Inferior parietal cortex (tissue), 1 donor: Measurements from ENCODE around the gene EPHB2.

ENCODE experiments used
- DNase-seq: peaks from one replicate; pipeline ENCODE4 v3.0.0-alpha.2; 2016; ENCODE audit errors: extremely low spot score

The EPHB2 gene

DNA sequence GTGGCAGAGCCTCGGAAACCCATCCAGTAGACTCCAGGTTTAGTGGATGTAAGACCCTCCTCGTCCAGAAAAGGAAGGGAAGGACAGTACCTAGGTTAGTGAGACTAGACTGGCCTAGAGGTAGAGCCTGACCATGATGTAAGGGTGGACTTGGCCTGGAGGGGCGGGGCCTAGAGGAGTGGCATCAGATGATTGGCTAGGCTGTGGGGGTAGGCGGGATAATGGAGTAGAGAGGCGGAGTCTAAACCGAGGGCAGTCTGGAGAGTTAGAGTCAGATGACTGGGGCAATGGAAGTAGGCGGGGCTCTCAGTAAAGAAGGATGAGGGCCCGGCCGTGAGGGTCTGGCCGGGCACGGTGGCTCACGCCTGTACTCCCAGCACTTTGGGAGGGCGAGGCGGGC, 70.1 kb downstream of the EPHB2 start:
- no peak for DNase-seq

DNA sequence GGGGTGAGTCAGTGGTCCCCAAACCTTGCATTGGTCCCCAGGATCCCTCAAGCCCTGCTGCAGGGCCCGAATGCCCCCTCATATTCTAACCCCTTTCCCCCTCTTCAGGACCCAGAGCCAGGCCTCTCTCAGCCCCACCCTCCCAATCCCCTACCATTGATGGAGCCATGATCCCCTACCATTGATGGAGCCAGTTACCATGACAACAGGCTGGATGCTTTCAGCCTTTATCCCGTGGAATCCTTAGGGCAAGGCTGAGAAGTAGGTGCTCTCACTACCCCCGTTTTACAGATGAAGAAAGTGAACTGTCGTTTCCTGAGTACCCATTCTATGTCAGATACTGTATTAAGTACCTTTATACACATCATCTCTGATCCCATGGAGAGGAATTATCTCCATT, 70.8 kb downstream of the EPHB2 start:
- DNase-seq: no peak

DNA sequence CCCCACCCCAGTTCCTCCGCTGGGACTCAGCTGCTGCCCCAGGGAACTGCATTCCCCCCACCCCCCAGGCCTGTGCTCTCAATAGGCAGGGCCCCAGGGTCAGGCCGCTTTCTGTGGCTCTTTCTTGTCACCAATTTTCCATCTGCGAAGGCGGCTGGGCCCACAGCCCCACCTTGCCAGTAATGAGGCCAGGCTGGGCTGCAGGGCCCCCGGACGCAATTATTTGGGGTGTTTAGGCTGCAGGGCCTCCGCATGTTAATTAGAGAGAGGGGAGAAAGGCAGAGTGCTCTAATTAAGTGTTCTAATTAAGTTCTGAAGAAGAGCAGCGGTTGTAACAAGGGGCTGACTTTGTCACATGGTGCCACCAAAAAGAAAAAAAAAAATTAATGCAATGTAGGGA, 71.8 kb downstream of the EPHB2 start:
- no peak for DNase-seq

DNA sequence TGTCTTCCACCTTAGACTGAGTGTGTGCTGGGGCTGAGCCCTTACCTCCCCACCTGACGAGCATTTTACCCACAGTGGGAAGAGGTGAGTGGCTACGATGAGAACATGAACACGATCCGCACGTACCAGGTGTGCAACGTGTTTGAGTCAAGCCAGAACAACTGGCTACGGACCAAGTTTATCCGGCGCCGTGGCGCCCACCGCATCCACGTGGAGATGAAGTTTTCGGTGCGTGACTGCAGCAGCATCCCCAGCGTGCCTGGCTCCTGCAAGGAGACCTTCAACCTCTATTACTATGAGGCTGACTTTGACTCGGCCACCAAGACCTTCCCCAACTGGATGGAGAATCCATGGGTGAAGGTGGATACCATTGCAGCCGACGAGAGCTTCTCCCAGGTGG, 73.7 kb downstream of the EPHB2 start:
- no peak for DNase-seq

DNA sequence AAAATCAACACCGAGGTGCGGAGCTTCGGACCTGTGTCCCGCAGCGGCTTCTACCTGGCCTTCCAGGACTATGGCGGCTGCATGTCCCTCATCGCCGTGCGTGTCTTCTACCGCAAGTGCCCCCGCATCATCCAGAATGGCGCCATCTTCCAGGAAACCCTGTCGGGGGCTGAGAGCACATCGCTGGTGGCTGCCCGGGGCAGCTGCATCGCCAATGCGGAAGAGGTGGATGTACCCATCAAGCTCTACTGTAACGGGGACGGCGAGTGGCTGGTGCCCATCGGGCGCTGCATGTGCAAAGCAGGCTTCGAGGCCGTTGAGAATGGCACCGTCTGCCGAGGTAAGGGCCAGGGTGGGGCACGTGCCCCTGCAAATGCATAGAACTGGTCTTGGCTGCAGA, 74.1 kb downstream of the EPHB2 start:
- no peak for DNase-seq

DNA sequence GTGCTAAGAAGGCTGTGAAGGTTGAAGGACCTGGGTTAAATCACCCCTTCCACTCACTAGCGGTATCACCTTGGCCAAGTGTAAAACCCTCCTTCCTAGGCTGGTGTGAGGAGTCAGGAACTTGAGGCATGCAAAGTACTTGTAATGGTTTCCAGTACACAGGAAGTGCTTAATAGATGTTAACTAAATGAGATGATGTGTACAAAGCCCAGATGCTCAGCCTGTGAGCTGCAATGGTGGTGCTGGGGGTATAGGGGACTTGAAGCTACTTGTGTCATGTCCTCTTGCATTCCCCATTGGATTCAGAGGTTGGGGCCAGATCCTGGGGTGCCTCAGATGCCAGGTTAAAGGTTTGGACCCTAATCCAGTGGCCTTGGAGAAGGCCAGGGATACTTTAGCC, 75.5 kb downstream of the EPHB2 start:
- no peak for DNase-seq

DNA sequence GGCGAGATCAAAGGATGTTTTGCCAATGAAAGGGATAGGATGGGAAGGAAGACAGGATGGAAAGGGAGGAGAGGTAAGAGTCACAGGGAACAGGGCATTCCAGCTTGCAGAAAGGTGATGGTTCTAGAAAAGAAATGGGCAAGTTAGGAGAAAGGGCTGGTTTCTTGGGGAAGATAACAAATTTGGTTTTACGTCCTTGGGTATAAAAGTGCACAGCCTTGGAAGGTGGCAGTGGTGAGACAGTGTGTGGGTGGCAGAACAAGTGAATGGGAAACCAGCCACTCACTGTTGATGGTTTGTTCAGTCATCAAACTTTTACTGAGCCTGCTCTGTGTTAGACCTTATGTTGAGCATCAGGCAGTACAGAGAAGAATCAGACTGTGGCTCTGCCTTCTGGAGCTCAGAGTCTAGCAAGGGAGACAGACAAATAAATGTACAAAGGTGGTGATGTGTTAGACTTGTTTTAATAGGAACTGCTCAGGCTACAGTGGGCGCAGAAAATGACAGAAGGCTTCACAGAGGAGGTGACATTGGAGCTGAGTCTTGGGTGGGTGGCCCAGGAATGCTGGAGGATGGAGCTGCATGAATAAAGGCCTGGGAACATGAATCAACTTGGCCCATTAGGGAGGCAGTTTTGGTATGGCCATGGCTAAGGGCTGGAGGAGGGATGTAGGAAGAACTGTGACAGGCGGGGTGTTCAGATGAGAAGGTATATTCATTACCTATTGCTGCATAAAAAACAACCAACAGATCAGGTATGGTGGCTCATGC, 76.3 kb downstream of the EPHB2 start:
- no peak for DNase-seq

DNA sequence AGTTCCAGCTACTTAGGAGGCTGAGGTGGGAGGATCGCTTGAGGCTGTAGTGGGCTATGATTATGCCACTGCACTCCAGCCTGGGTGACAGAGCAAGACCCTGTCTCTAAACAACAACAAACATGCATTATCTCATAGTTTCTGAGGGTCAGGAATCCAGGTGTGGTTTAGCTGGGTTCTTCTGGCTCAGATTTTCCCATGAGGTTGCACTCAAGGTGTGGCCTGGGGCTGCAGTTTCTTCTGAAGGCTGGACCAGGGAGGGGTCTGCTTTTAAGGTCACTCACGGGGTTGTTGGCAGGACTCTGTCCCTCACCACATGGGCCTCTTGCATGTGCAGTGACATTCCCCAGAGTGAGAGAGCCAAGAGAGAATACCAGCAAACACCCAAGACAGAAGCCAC, 77.0 kb downstream of the EPHB2 start:
- no peak for DNase-seq

DNA sequence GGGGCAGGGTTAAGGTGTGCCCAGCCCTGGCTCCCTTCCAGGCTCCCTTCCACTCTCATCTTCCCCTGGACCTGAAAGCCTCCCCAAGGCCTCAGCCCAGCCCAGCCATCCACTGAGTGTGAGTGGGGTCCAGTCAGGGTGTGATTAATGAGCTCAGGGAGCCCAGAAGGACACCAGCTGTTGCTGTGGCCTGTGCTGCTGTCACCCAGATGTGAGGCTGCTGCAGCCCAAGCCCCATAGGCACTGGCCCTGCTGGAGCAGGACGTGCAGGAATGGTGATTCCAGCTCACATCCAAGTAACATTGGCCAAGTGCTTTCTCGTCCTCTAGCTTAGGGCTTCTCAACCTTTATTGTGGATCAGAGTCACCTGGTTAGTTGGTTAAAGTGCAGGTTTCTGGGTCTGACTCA, 77.6 kb downstream of the EPHB2 start:
- DNase-seq: no peak

DNA sequence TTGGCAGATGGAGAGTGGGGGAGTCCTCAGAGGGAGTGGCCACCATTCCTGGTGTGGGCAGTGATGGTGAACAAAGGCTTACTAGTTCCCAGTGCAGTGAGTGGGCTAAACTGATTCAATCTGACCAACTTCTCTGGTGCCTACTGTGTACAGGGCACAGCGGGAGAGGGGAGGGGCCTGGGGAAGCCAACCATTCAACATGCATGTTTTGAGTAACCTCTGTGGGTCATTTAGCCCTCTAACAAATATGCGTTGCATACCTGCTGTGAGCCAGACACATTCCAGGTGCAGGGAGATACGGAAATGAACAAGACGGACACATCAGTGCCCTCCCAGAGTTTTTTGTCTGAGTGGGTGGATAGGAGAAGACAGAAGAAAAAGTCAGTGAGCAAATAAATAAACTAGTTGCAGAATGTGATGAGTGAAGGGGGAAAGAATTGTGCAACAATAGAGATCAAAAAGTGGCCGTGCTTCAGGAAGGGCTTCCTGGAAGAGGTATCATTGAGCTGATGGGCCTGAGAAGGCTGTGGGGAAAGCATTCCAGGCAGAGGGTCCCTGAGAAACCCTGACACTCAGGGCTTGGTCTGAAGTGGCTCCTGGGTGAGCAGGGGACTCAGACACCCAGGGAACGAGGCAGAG, 78.8 kb downstream of the EPHB2 start:
- no peak for DNase-seq

DNA sequence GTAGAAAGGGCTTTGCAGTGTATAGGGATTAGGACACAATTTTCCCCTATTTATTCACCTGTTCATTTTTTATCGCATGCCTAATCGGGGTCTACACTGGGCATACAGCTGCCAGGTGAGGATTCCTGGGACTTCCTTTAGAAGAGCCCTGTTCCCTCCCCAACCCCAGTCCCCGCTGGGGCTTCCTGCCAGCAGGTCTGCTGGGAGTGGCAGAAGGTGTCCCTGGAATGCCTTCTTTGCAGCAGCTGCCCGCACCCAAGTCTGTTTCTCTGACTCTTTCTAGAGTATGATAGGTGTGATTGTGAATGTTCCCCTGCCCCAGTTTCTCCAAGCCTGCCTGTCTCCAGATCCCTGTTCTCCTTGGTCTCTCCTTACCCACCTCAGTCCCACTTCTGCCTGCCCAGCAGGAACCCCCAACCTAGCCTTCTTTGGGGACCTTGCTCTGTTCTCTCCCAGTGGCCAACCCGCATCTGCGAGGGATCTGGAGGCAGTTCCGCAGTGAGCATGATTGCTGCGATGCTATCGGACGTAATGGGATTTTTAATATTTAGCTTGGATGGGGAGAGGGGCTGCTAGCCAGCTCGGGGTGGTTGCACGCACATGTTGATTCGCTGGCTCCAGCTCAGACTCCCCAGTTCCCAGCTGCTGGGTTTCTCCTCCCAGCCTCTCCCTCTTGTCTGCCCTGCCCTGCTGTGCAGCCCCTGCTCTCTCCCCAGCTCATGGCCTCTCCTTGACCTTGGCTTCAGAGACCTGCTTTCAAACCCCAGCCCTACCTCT, 79.8 kb downstream of the EPHB2 start:
- DNase-seq: no peak

DNA sequence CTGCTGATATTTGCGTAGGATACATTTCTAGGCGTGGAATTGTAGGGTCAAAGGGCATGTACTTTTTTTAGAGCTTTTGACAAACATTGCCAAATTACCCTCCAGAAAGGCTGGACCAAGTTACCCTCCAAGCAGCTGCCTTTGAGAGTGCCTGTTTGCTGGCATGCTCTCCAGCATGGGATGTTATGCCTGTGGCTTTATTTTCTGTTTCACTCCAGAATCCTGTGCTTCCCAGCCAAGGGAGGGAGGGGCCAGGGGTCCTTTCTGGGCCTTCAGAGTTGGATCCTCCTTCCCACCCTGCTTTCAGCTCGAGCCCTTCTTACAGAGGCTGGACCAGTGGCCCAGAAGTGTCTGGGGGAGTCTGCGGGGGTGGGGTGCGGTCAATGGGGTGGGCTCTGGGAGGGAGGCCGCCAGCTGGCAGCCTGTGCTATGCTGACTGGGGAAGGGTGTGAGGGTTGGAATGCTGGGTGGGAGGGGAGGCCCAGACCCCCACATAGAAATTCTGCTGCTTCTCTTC, 81.2 kb downstream of the EPHB2 start:
- DNase-seq: no peak

DNA sequence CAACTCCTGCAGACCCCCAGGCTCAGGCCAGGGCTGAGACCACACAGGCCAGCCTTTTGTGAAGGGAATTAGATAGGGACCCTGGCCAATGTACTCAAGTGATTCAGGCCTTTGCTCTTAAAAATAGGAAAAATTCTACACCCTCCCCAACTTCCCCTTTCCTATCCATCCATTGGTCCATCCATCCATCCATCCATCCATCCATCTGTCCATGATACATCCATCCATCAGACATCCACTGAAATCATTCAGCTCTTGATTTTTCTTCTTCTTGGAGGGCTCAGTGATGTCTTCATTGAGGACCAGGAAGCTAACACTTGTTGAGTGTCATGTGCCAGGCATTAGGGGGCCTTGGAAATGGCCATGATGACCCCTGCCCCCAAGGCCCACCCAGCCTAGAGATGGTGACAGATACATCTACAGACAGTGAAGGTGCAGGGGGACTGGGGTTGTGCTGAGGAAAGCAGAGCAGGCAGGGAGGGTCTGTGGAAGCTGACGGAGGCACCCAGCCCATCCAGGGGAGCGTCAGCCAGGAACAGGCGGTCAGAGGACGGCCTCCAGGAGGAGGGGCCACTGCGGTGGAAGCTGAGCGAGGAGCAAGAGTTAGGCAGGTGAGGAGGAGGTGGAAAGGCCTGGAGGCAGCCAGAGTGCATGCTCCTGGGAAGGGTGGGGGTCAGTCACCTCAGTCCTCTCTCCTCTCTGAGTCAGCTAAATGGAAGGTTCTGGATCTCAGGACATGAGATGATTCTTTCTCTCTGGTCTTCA, 81.9 kb downstream of the EPHB2 start:
- DNase-seq: no peak

DNA sequence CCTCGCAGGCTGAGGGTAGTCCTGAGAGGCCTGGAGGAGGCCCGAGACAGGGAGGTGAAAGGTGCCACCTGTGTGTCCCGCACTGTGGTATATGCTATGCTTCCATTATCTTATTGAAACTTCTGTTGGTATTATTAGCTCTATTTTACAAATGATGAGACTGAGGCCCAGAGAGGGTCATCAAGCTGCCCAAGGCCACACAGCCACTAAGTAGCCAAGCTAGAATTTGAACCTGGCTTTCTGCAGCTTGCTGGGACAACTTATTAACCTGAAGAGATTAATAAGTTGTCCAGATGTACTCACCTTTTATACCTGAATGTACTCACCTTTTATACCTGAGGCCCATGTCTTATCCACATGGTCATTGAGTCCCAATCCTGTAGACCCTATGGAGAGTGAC, 83.0 kb downstream of the EPHB2 start:
- no peak for DNase-seq

DNA sequence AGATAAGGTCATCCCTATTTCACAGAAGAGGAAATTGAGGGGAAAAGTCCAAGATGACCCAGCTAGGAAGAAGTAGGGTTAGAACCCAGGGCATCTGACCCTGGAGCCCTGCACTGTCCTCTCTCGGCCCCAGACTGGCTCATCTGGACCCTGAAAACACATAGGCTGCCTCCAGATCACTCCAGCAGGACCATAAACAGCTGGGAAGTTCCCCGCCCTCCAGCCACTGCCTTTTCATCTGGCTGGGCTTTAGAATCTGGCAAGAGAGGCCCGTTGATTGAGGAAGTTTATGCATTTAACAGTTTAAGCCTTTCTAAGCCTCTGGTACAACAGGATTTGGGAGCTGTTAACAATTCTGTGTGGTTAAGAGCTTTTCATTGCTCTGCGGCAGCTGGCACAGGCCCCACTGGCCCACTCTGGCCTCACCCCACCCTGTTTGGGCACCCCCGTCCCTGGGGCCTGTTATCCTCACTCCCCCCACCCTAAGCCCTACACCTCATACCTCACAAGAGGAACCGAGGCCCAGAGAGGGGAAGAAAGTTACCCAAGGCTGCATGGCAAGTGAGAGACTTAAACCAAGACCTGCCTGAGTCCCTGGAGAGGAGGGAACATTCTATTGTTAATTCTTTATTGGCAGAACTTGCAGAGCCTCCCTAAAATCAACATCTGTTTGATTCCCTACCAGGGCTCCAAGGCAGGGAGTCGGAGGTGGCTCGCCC, 84.2 kb downstream of the EPHB2 start:
- no peak for DNase-seq

DNA sequence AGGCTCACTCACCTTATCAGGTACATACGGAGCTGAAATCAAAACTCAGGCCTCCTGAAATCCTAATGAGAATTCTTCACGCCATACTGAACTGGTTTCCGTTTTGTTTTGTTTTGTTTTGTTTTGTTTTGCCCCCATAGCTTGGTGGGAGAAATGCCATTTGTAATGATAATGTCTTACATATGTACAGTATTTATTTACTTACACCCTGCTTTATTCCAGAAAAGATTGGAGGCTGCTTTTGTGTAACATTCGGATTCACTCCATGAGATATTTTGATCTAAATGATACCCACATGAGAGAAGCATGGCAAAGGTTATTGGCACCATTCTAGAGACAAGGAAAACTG, 84.7 kb downstream of the EPHB2 start:
- DNase-seq: no peak

DNA sequence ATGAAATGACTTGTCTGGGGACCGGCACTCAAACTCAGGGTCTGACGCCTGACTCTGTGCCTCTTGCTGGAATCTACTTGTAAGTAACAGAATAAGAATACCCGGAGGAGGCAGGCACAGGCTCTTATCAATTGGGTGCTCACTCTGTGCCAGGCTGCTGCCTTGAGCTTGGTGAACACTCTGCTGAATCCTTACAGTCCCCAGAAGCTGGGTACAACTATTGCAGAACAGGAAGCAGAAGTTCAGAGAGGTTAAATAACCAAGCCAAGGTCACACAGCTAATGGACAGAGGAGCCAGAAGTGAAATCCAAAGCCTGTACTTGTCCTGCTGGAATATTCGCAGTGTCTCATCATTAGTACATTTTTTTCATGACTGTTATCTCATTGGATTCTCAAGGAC, 86.0 kb downstream of the EPHB2 start:
- DNase-seq: no peak

DNA sequence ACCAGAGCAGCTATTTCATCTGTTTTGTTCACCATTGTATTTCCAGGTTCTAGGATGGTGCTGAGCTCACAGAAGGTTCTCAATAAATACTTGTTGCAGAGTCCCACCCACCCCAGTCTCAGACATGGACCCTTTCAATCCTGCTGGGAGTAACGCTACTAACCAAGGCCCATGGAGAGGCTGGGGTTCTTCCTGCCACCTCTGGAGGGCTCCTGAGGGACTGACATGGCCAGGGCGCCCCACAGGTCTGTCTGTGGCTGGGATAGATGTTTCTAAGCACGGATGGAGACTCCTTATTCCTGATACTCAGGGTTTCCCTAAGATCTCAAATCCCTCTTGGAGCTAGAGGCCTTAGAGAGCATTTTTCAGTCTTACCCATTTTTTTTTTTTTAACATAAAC, 87.4 kb downstream of the EPHB2 start:
- DNase-seq: no peak

DNA sequence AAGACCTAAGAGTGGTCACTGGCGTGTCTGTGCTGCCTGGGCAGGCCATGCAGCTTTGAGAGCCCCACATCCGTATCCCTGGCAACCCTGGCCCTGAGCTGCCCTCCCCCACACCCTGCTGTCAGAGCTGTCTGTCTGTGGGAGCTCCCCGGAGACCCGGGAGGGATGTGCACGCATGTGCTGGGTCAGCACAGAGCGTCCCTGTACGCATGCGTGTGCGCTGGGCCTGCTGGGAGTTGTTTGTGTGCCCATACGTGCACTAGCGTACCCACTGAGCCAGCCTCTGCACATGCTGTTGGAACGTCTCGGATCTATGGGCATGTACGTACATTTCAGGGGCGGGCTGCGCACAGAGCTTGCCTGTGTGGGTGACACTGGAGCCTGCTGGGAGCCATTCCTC, 89.3 kb downstream of the EPHB2 start:
- peak; percentile 62 for DNase-seq

DNA sequence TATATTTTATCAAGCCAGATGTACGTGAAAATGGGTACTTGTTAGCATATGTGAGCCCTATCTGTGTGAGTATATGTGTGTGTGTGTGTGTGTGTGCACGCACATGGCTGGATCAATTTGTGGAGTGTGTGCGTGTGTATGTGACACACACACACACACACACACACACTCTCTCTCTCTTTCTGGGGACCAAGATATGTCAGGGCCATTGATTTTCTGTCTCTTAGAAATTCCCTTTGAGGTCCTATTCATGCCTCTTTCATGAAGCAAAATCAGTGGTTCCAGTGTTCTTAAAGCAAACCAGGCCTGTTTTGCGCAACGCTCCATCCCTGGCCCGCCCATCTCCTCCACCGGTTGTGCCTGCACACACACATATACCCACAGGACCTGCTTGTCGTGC, 90.0 kb downstream of the EPHB2 start:
- no peak for DNase-seq

DNA sequence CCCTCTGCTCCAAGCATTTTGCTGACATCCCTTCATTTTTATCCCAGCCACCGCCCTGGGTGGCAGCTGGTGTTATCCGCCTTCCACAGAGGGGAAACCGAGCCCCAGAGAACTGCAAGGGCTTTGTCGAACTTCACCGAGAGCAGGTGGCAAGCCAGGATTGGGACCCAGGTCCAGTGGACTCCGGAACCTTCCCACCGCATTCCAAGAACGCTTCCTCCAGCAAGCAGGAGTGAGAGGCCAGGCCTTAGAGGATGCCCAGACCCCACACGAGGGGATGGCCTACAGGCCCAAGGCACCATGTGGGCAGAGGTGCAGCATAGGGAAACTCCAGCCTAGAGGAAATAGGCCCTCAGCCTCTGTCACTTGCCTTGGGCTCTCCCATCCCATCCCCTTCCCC, 90.7 kb downstream of the EPHB2 start:
- DNase-seq: no peak
